Ascending aorta (tissue), 2 donors: Measurements from ENCODE around the gene ABTB2. TPM values are rescaled to one million over a fixed set of nuclear protein-coding genes. Genes with fewer than 3 reads are reported as not detected.
"Not testable (repeated sequence)": the region's sequence is repeated elsewhere in the genome, so short reads cannot be mapped to it uniquely, and the experiment has no call there.

ENCODE experiments used
- DNase-seq, 2 donors: peaks; one replicate each; pipeline ENCODE4 v3.0.0-alpha.2; 2019; ENCODE audit warnings: low spot score in 2 of 2
- H3K27ac ChIP-seq, 2 donors: fragments of 200-600 bp; sonication (generic); one replicate each; pipeline ENCODE4 v1.5.1; 2016 to 2017; ENCODE audit warnings: mild to moderate bottlenecking in 1 of 2
- H3K27me3 ChIP-seq: fragments of 200-600 bp; sonication (generic); one replicate; pipeline ENCODE4 v1.5.1; 2017
- H3K36me3 ChIP-seq, 2 donors: fragments of 200-600 bp; sonication (generic); one replicate each; pipeline ENCODE4 v1.5.1; 2016
- H3K4me1 ChIP-seq, 2 donors: fragments of 200-600 bp; sonication (generic); one replicate each; pipeline ENCODE4 v1.5.1; 2016 to 2017; ENCODE audit warnings: mild to moderate bottlenecking in 1 of 2
- H3K4me3 ChIP-seq, 2 donors: fragments of 200-600 bp; sonication (generic); one replicate each; pipeline ENCODE4 v1.5.1; 2016 to 2017; ENCODE audit warnings: mild to moderate bottlenecking in 1 of 2
- H3K9me3 ChIP-seq, 2 donors: fragments of 200-600 bp; sonication (generic); one replicate each; pipeline ENCODE4 v1.5.1; 2016
- CTCF ChIP-seq, 3 experiments: fragments of 200-600 bp in 2 of 3; fragments of 450-650 bp in 1 of 3; sonication (generic) in 2 of 3; IDR thresholded peaks; one replicate each; pipeline ENCODE4 v1.5.1; 2016 to 2019; ENCODE audit warnings: antibody characterized with exemption in 3 of 3, mild to moderate bottlenecking in 1 of 3, moderate library complexity in 1 of 3
- intact Hi-C: fragments of 100-400 bp; cut with DNase I; formaldehyde crosslinking; loops from one replicate; pipeline ENCODE4 v1.15.1; 2023
- total RNA-seq: library from RNA; depleted of rRNA; stranded (reverse); fragments of >200 nt; gene quantifications from one replicate; pipeline ENCODE4 v1.1.0, GENCODE V29; 2016

ABTB2 gene
- total RNA-seq, 1 donor from 2014 or later = 7.9 TPM

- Histone ChIP-seq H3K4me3 (no peak overlapping the region), H3K27ac (peak overlapping the region; percentile 75 to 82), H3K36me3 (no peaks in the 10 kb centered on the region), H3K9me3 (no peaks in the 10 kb centered on the region), H3K4me1 (peaks cover 5 to 13% of the 10 kb centered on the region in 2 donors), H3K27me3 (no peaks in the 10 kb centered on the region)
- DNase-seq = no peak
- intact Hi-C loops = loop anchor here (5.0 kb wide), 1 partner anchor 40 kb away; no protein-coding TSS in a partner anchor
- TF ChIP-seq CTCF (IDR thresholded peaks at IDR 0.05) = no peak
These were observed 135.8 kb downstream of the ABTB2 start for GRCh38 chr11:34222030-34222429.

GRCh38 chr11:34219941-34220370 lies 137.9 kb downstream of the ABTB2 start:
- no peak for DNase-seq
- intact Hi-C loops = loop anchor here (5.0 kb wide), 1 partner anchor 42 kb away; no protein-coding TSS in a partner anchor

GRCh38 chr11:34219279-34219678 lies 138.5 kb downstream of the ABTB2 start:
- DNase-seq = no peak
- no peak for TF ChIP-seq CTCF (IDR thresholded peaks at IDR 0.05)
- H3K9me3 ChIP-seq = no peaks in the 10 kb centered on the region
- no peaks in the 10 kb centered on the region for H3K36me3 ChIP-seq
- intact Hi-C loops = no loop called here
- H3K4me3 ChIP-seq = no peak overlapping the region
- H3K27ac ChIP-seq = no peak overlapping the region
- H3K27me3 ChIP-seq = no peaks in the 10 kb centered on the region
- H3K4me1 ChIP-seq = peaks cover 5 to 13% of the 10 kb centered on the region in 2 donors

More at GRCh38 chr11:34219941-34220370, 137.9 kb downstream of the ABTB2 start:
- Histone ChIP-seq H3K4me1 (peaks cover 5 to 13% of the 10 kb centered on the region in 2 donors), H3K9me3 (no peaks in the 10 kb centered on the region), H3K27me3 (no peaks in the 10 kb centered on the region), H3K36me3 (no peaks in the 10 kb centered on the region), H3K4me3 (no peak overlapping the region), H3K27ac (no peak overlapping the region)
- TF ChIP-seq CTCF (IDR thresholded peaks at IDR 0.05) = no peak

GRCh38 chr11:34218756-34219155 lies 139.1 kb downstream of the ABTB2 start:
- H3K27me3 ChIP-seq, DNase-seq, H3K9me3 ChIP-seq, H3K4me3 ChIP-seq, H3K27ac ChIP-seq, intact Hi-C loops, H3K36me3 ChIP-seq: not testable (repeated sequence)
- peaks cover 5 to 13% of the 10 kb centered on the region in 2 donors for H3K4me1 ChIP-seq

- intact Hi-C loops = no loop called here
- no peak for DNase-seq
These were observed 139.7 kb downstream of the ABTB2 start for GRCh38 chr11:34218067-34218466.

GRCh38 chr11:34216706-34217105 lies 141.1 kb downstream of the ABTB2 start:
- Histone ChIP-seq H3K27ac (no peak overlapping the region), H3K9me3 (no peaks in the 10 kb centered on the region), H3K27me3 (no peaks in the 10 kb centered on the region), H3K4me3 (no peak overlapping the region), H3K36me3 (no peaks in the 10 kb centered on the region), H3K4me1 (peaks cover 0 to 2% of the 10 kb centered on the region in 2 donors)
- DNase-seq = no peak
- intact Hi-C loops = no loop called here
- no peak for TF ChIP-seq CTCF (IDR thresholded peaks at IDR 0.05)

More at GRCh38 chr11:34218067-34218466, 139.7 kb downstream of the ABTB2 start:
- TF ChIP-seq CTCF (IDR thresholded peaks at IDR 0.05) = no peak
- H3K9me3 ChIP-seq = no peaks in the 10 kb centered on the region
- H3K4me3 ChIP-seq = no peak overlapping the region
- no peaks in the 10 kb centered on the region for H3K36me3 ChIP-seq
- H3K4me1 ChIP-seq = peaks cover 5 to 9% of the 10 kb centered on the region in 2 donors
- H3K27me3 ChIP-seq = no peaks in the 10 kb centered on the region
- H3K27ac ChIP-seq = no peak overlapping the region
